Measurements from ENCODE around the gene BSN. TPM values are rescaled to one million over a fixed set of nuclear protein-coding genes. Genes with fewer than 3 reads are reported as not detected.

BSN gene
- total RNA-seq, 4 donors from 2014 or later, result under 0.01 to 0.32 (median 0.27) TPM; not detected in 1

DNA sequence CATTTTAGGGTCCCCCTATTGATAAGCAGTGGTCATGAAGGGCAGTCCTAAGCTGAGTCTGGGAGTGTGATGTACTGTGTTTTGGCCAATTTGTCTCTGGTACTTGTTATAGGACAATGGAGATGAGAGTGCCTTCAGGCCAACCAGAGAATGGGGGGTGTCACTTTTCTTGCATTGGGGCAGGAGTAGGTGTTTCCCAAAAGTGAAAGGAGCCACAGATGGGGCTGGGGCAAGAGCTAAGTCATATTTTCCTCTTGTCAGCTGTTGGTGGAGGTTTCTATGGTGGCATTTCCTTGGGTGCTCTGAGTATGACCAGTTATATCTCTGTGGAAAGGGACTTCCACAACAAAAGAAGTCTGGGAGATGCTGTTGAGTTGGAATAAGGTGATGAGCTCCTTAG is 24.7 kb upstream of the BSN start:
- intact Hi-C loops (cut with DNase I; ENCODE audit: low total_unique reads) (no loop called here), in situ Hi-C loops (cut with MboI; ENCODE audit: low pct_ligation_motif_present in 1 of 4, low pct_unique_long_range_greater_than_20kb in 1 of 4, low sequenced_read_pairs in 3 of 4) (no loop called here)
- no peak for DNase-seq
- H3K27me3 ChIP-seq, result no peaks in the 10 kb centered on the region
- no peak overlapping the region for H3K4me3 ChIP-seq
- H3K4me1 ChIP-seq, result no peaks in the 10 kb centered on the region
- no peak for TF ChIP-seq EP300 (IDR thresholded peaks at IDR 0.05; ENCODE audit: low read depth)
- TF ChIP-seq, protein P1, sequence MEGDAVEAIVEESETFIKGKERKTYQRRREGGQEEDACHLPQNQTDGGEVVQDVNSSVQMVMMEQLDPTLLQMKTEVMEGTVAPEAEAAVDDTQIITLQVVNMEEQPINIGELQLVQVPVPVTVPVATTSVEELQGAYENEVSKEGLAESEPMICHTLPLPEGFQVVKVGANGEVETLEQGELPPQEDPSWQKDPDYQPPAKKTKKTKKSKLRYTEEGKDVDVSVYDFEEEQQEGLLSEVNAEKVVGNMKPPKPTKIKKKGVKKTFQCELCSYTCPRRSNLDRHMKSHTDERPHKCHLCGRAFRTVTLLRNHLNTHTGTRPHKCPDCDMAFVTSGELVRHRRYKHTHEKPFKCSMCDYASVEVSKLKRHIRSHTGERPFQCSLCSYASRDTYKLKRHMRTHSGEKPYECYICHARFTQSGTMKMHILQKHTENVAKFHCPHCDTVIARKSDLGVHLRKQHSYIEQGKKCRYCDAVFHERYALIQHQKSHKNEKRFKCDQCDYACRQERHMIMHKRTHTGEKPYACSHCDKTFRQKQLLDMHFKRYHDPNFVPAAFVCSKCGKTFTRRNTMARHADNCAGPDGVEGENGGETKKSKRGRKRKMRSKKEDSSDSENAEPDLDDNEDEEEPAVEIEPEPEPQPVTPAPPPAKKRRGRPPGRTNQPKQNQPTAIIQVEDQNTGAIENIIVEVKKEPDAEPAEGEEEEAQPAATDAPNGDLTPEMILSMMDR (IDR thresholded peaks at IDR 0.05), result no peak
- no peak for TF ChIP-seq POLR2A (IDR thresholded peaks at IDR 0.05)
- TF ChIP-seq POLR2AphosphoS5 (IDR thresholded peaks at IDR 0.05), result no peak
- no peak overlapping the region for H3K27ac ChIP-seq
- peaks cover 0 to 23% (median 8%) of the 10 kb centered on the region in 4 donors for H3K36me3 ChIP-seq
- H3K9me3 ChIP-seq, result no peaks in the 10 kb centered on the region

GRCh38 chr3:49530231-49530630 is 24.0 kb upstream of the BSN start:
- WGBS, 2 donors (ENCODE audit: low coverage in 1 of 2), result 75% methylated on average over 2 to 5 of the region's 5 CpGs
- in situ Hi-C loops (cut with MboI; ENCODE audit: low pct_ligation_motif_present in 1 of 4, low pct_unique_long_range_greater_than_20kb in 1 of 4, low sequenced_read_pairs in 3 of 4) (loop anchor here in 1 of 4 donors (10.0 kb wide), 1 partner anchor 145 kb away; the partner anchor contains the start of gene APEH), intact Hi-C loops (cut with DNase I; ENCODE audit: low total_unique reads) (no loop called here)
- Histone ChIP-seq H3K4me3 (no peak overlapping the region), H3K27me3 (no peaks in the 10 kb centered on the region), H3K27ac (no peak overlapping the region), H3K9me3 (no peaks in the 10 kb centered on the region), H3K4me1 (peaks cover 0 to 5% (median 0%) of the 10 kb centered on the region in 4 donors), H3K36me3 (peaks cover 0 to 23% (median 8%) of the 10 kb centered on the region in 4 donors)
- TF ChIP-seq EP300 (IDR thresholded peaks at IDR 0.05; ENCODE audit: low read depth) (no peak), POLR2AphosphoS5 (IDR thresholded peaks at IDR 0.05) (no peak), POLR2A (IDR thresholded peaks at IDR 0.05) (no peak)
- TF ChIP-seq, protein P1 (IDR thresholded peaks at IDR 0.05), result no peak
- DNase-seq, result no peak

- no peak overlapping the region for H3K27ac ChIP-seq
- intact Hi-C loops (cut with DNase I; ENCODE audit: low total_unique reads) (no loop called here), in situ Hi-C loops (cut with MboI; ENCODE audit: low pct_ligation_motif_present in 1 of 4, low pct_unique_long_range_greater_than_20kb in 1 of 4, low sequenced_read_pairs in 3 of 4) (loop anchor here in 1 of 4 donors (10.0 kb wide), 1 partner anchor 144 kb away; the partner anchor contains the start of gene APEH)
- no peaks in the 10 kb centered on the region for H3K27me3 ChIP-seq
- no peak for DNase-seq
- TF ChIP-seq POLR2AphosphoS5 (IDR thresholded peaks at IDR 0.05) (no peak), POLR2A (IDR thresholded peaks at IDR 0.05) (no peak), EP300 (IDR thresholded peaks at IDR 0.05; ENCODE audit: low read depth) (no peak)
- TF ChIP-seq, protein P1 (IDR thresholded peaks at IDR 0.05), result no peak
- WGBS, 2 donors (ENCODE audit: low coverage in 1 of 2), result 91% methylated on average over 8 of the region's 8 CpGs; no CpG with 5 or more reads in 1 of the 2 donors
- H3K4me1 ChIP-seq, result peaks cover 0 to 5% (median 0%) of the 10 kb centered on the region in 4 donors
- no peak overlapping the region for H3K4me3 ChIP-seq
- H3K9me3 ChIP-seq, result no peaks in the 10 kb centered on the region
- peaks cover 0 to 23% (median 8%) of the 10 kb centered on the region in 4 donors for H3K36me3 ChIP-seq
These were observed 23.6 kb upstream of the BSN start for GRCh38 chr3:49530701-49531100.

DNA sequence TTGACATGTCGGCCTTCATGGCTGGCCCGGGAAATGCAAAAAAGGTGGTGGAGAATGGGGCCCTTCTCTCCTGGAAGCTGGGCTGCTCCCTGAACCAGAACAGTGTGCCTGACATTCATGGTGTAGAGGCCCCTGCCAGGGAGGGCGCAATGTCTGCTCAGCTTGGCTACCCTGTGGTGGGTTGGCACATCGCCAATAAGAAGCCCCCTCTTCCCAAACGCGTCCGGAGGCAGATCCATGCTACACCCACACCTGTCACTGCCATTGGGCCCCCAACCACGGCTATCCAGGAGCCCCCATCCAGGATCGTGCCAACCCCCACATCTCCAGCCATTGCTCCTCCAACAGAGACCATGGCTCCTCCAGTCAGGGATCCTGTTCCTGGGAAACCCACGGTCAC is 23.1 kb upstream of the BSN start:
- Histone ChIP-seq H3K9me3 (no peaks in the 10 kb centered on the region), H3K27ac (no peak overlapping the region), H3K36me3 (peaks cover 0 to 23% (median 8%) of the 10 kb centered on the region in 4 donors), H3K4me1 (peaks cover 0 to 5% (median 0%) of the 10 kb centered on the region in 4 donors), H3K4me3 (no peak overlapping the region), H3K27me3 (no peaks in the 10 kb centered on the region)
- TF ChIP-seq EP300 (IDR thresholded peaks at IDR 0.05; ENCODE audit: low read depth), result no peak
- TF ChIP-seq, protein P1 (IDR thresholded peaks at IDR 0.05), result no peak
- no peak for TF ChIP-seq POLR2AphosphoS5 (IDR thresholded peaks at IDR 0.05)
- no peak for TF ChIP-seq POLR2A (IDR thresholded peaks at IDR 0.05)
- WGBS, 2 donors (ENCODE audit: low coverage in 1 of 2), result 90% methylated on average over 2 to 7 of the region's 10 CpGs
- intact Hi-C loops (cut with DNase I; ENCODE audit: low total_unique reads) (no loop called here), in situ Hi-C loops (cut with MboI; ENCODE audit: low pct_ligation_motif_present in 1 of 4, low pct_unique_long_range_greater_than_20kb in 1 of 4, low sequenced_read_pairs in 3 of 4) (loop anchor here in 1 of 4 donors (10.0 kb wide), 1 partner anchor 144 kb away; the partner anchor contains the start of gene APEH)
- DNase-seq, result no peak
